Uterus (tissue), 2 donors: ENCODE data around the gene EPB41.

Experiments used
- CTCF ChIP-seq, 4 experiments: fragments of 200-600 bp in 2 of 4; fragments of 450-650 bp in 2 of 4; sonication (generic) in 2 of 4; IDR thresholded peaks; one replicate each; pipeline ENCODE4 v1.5.1; 2016 to 2019; ENCODE audit warnings: antibody characterized with exemption in 4 of 4, mild to moderate bottlenecking in 2 of 4, moderate library complexity in 1 of 4
- POLR2A ChIP-seq, 2 donors: fragments of 450-650 bp; IDR thresholded peaks; one replicate each; pipeline ENCODE4 v1.6.1; 2016; ENCODE audit warnings: antibody characterized with exemption in 2 of 2, mild to moderate bottlenecking in 1 of 2, moderate library complexity in 1 of 2

DNA sequence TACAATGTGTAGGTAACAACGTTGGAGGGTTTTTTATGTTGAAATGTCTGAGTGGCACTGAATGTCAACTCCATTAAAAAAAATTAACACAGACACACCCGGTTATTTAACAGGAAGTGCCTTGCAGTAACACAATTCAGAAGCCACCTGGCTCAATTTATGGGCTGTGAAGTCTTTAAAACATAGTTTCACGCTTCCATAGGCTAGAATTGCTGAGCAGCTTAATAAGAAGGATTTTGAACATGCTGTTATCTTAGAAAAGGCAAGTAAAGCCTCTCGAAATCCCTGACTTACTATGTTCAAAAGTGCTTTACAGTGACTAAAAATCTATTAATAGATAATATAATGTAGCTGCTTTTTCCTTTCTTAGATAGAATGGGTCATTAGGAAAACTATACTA is 247.7 kb downstream of the EPB41 start:
- TF ChIP-seq CTCF (IDR thresholded peaks at IDR 0.05) (no peak), POLR2A (IDR thresholded peaks at IDR 0.05) (no peak)
